ENCODE results near the gene SKA3.

SKA3 gene

DNA sequence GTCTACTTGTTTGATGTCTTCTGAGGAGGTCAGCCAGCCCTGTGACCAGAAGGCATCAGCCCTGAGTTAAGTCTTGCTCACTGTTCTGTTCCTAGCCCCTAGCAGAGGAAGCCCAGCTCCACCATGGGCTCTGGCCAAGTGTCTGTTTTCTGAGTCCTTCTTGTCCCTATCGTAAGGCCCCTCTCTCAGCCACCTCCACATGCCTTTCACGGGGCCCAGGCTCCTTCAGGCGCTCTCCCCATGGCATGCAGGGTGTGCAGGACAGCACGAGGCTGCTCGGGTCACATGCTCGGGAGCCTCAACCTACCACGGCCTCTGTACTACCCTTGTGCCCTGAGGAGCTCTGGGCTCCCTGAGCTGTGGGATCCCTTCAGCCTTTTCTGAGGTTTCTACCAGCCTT is 67.2 kb downstream of the SKA3 start:
- no peak for DNase-seq

DNA sequence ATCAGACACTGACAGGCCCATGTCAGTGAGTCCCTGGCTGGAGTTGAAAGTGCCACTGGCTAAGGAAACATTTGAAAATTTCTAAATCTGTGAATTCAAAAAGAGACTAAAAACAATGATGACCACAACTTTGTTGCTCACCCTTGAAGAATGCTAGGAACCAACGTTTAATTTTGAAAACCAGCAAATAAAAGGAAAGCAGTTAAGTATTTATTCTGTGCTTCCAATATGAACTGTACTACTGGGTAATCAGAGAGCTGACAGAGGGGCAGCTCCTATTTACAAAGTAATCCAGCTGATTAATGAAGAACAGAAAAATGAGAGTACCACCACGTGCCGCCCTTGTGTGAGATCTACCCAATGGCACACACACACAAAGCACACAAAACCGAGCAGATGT is 70.3 kb downstream of the SKA3 start:
- DNase-seq = no peak

DNA sequence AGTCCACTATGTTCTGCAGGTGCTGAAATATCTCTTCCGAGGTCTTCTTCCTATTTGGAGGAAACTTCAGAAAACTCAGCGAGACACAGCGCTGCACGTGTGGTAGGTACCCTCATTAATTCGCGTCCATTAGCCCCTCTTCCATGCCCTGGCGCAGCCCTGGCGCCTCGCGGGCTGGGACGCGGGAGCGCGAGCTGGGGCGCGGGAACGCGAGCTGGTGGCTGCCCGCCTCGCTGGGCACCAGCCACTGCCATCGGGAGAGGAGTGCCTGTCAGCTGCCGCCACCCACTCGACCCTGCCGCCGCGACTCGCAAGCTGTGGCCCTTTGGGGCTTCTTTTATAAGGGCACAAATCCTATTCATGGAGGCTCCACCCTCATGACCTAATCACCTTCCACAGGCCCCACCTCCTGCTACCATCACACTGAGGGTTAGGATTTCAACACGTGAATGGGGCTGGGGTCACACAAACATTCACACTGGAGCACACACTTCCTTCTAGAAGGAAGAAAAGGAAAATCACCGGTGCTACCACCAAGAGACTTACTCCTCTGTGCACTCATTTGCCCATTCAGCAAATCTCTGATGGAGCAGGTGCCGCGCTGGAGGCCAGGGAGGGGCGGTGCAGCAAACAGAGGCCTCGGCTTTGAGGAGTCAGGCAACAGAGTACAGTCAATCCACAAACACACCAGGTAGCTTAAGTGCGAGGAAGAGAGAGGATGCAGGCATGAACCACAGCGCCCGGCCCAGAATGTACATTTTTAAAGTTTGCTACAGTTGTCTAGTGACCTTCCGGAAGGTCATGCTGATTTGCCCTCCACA is 71.9 kb downstream of the SKA3 start:
- no peak for DNase-seq

Measured in hematopoietic multipotent progenitor cell treated with erythropoietin and hydrocortisone succinate and interleukin-3 and kit ligand, for 4 days (in vitro differentiated cells).